SK-N-SH treated with all-trans-retinoic acid at 6 μM for 48 hours (cell line): Measurements from ENCODE around the gene OOSP2.

Experiments
- ARNTL ChIP-seq: fragments of 450-650 bp; formaldehyde crosslinking; IDR thresholded peaks from 2 replicates; pipeline ENCODE4 v1.5.0; 2020; ENCODE audit warnings: low read depth, mild to moderate bottlenecking, moderate library complexity, borderline replicate concordance
- GLIS3 ChIP-seq: fragments of 250-450 bp; sonication (Bioruptor Pico); IDR thresholded peaks from 2 replicates; pipeline ENCODE4 v1.5.0; 2020; ENCODE audit warnings: mild to moderate bottlenecking, moderate library complexity
- PPARA ChIP-seq: fragments of 250-450 bp; sonication (Bioruptor Pico); IDR thresholded peaks from 2 replicates; pipeline ENCODE4 v1.5.0; 2020; ENCODE audit warnings: mild to moderate bottlenecking, borderline replicate concordance
- TCF4 ChIP-seq: fragments of 250-450 bp; sonication (Bioruptor Pico); IDR thresholded peaks from 2 replicates; pipeline ENCODE4 v1.8.0; 2021; ENCODE audit warnings: mild to moderate bottlenecking, moderate library complexity, borderline replicate concordance

GRCh38 chr11:59999691-60000090 is 40.5 kb upstream of the OOSP2 start:
- TF ChIP-seq PPARA (CRISPR knock-in tag) (no peak), GLIS3 (no peak), TCF4 (no peak), ARNTL (no peak)
